OCI-LY7 (cell line): ENCODE results near the gene SLC66A2. TPM values are rescaled to one million over a fixed set of nuclear protein-coding genes. Genes with fewer than 3 reads are reported as not detected.

Experiments
- BruUV-seq: library from RNA; stranded (reverse); fragments of 400-500 nt; replicated peaks from 2 replicates; lab custom pipeline; 2021; lab: Mats Ljungman, UMichigan
- CTCF ChIA-PET: fragments of 300-600 bp; sonication (Branson Sonifier 250); formaldehyde crosslinking; loops from one replicate; lab custom pipeline; 2022; ENCODE audit warnings: antibody characterized with exemption; ENCODE audit not compliant: unreplicated experiment; lab: Charles Lee
- POLR2A ChIA-PET: fragments of 300-600 bp; sonication (Branson Sonifier 250); formaldehyde crosslinking; loops from one replicate; lab custom pipeline; 2022; ENCODE audit warnings: antibody characterized with exemption; lab: Charles Lee
- DNase-seq: peaks from one replicate; pipeline ENCODE4 v3.0.0-alpha.2; 2015; ENCODE audit warnings: low spot score
- H2AFZ ChIP-seq: fragments of 200-600 bp; sonication (generic), shearing (Covaris generic); 2 replicates; pipeline ENCODE4 v1.6.1; 2014; ENCODE audit warnings: mild to moderate bottlenecking, antibody characterized with exemption, low read length, moderate library complexity
- H3K27ac ChIP-seq: fragments of 200-600 bp; sonication (generic); 2 replicates; pipeline ENCODE4 v1.5.1; 2014; ENCODE audit warnings: mixed run types, low read depth, mild to moderate bottlenecking, moderate library complexity, low read length, inconsistent platforms; ENCODE audit not compliant: poor library complexity, severe bottlenecking
- H3K36me3 ChIP-seq: fragments of 200-600 bp; sonication (generic); 2 replicates; pipeline ENCODE4 v1.6.1; 2014; ENCODE audit warnings: mild to moderate bottlenecking, antibody characterized with exemption, low read length, moderate library complexity, mixed read lengths; ENCODE audit not compliant: insufficient read depth
- H3K4me1 ChIP-seq: fragments of 200-600 bp; sonication (generic); 2 replicates; pipeline ENCODE4 v1.5.1; 2014; ENCODE audit warnings: mild to moderate bottlenecking, low read length; ENCODE audit not compliant: insufficient read depth, poor library complexity, severe bottlenecking
- H3K4me2 ChIP-seq: fragments of 200-600 bp; sonication (generic); 2 replicates; pipeline ENCODE4 v1.6.1; 2014; ENCODE audit warnings: mild to moderate bottlenecking, low read length
- H3K4me3 ChIP-seq: fragments of 200-600 bp; sonication (generic); 2 replicates; pipeline ENCODE4 v1.5.1; 2014; ENCODE audit warnings: mild to moderate bottlenecking, low read depth, low read length; ENCODE audit not compliant: poor library complexity, severe bottlenecking
- H3K79me2 ChIP-seq: fragments of 200-600 bp; sonication (generic); 2 replicates; pipeline ENCODE4 v1.6.1; 2016; ENCODE audit warnings: low read depth, mild to moderate bottlenecking, low read length, moderate library complexity, mixed read lengths; ENCODE audit not compliant: insufficient read depth
- H3K9me2 ChIP-seq: fragments of 200-600 bp; sonication (generic); 2 replicates; pipeline ENCODE4 v1.6.1; 2016; ENCODE audit warnings: mild to moderate bottlenecking, low read length, mixed read lengths; ENCODE audit not compliant: insufficient read depth
- H3K9me3 ChIP-seq: fragments of 200-600 bp; sonication (generic); 2 replicates; pipeline ENCODE4 v1.6.1; 2014; ENCODE audit warnings: mild to moderate bottlenecking, mixed run types, low read length, mixed read lengths
- H4K20me1 ChIP-seq: fragments of 200-600 bp; sonication (generic); 2 replicates; pipeline ENCODE4 v1.6.1; 2014; ENCODE audit warnings: mild to moderate bottlenecking, antibody characterized with exemption, low read length, moderate library complexity, mixed read lengths; ENCODE audit not compliant: insufficient read depth
- CTCF ChIP-seq: fragments of 200-600 bp; sonication (generic); conservative IDR thresholded peaks from 2 replicates; pipeline ENCODE4 v1.5.1; 2014; ENCODE audit warnings: mild to moderate bottlenecking, antibody characterized with exemption, low read length, moderate library complexity, mixed read lengths
- EZH2phosphoT487 ChIP-seq: fragments of 200-600 bp; sonication (generic); IDR thresholded peaks from 2 replicates; pipeline ENCODE4 v1.6.1; 2018; ENCODE audit warnings: low read depth, borderline replicate concordance, mild to moderate bottlenecking, mixed run types, antibody characterized with exemption, low read length, moderate library complexity, mixed read lengths
- intact Hi-C: fragments of 100-400 bp; cut with micrococcal nuclease; formaldehyde crosslinking; loops from one replicate; pipeline ENCODE4 v1.10.0; 2022; ENCODE audit not compliant: unreplicated experiment
- total RNA-seq, 2 experiments: library from RNA; depleted of rRNA in 1 of 2; stranded (reverse); fragments of >200 nt in 1 of 2; shearing (Covaris generic) in 1 of 2; gene quantifications; 2 replicates each; pipeline ENCODE4 v1.2.3, GENCODE V29; 2014 to 2022

SLC66A2 gene
- total RNA-seq, 2 experiments from 2014 or later: 14.5 to 17.9 TPM

DNA sequence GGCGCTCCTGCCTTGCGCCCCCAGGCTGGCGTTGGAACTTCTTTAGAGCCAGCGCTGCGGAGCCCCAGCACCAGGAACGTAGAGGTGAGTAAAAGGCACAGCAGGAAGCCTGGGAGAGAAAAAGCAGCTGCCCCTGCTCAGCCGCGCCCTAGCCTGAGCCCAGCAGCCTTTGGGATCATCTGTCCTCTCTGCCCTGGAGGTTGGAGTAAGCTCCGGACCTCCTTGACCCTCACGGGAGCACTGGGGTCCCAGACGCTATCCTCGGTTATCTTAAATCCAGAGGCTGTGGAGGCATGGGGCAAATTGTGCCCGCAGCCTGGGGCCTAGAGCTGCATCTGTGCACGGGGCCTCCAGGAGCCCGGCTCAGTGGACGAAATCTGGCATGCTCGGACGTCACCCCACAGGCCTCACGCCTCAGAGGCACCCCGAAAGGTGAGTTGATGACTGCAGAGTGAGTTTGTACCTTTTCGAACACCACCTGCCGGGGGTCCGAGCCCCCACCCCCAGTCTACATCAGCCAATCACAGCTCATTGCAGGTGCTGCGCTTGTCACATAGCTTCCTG lies 1.6 kb upstream of the SLC66A2 start:
- intact Hi-C loops: no loop called here
- no peak overlapping the region for H2AFZ ChIP-seq
- no peak overlapping the region for H3K4me2 ChIP-seq
- H3K27ac ChIP-seq: no peak overlapping the region
- peaks cover 5% of the 10 kb centered on the region; the same call in 1 of the 2 replicates for H4K20me1 ChIP-seq
- H3K9me2 ChIP-seq: no peaks in the 10 kb centered on the region
- no peak overlapping the region for H3K4me3 ChIP-seq
- POLR2A ChIA-PET: no interaction called here
- CTCF ChIA-PET: no interaction called here
- no peaks in the 10 kb centered on the region for H3K9me3 ChIP-seq
- no peaks in the 10 kb centered on the region for H3K36me3 ChIP-seq
- no peak for DNase-seq
- no TSS peak for BruUV-seq
- H3K79me2 ChIP-seq: no peaks in the 10 kb centered on the region
- no peak for TF ChIP-seq CTCF
- no peak for TF ChIP-seq EZH2phosphoT487
- peaks cover 20% of the 10 kb centered on the region for H3K4me1 ChIP-seq

DNA sequence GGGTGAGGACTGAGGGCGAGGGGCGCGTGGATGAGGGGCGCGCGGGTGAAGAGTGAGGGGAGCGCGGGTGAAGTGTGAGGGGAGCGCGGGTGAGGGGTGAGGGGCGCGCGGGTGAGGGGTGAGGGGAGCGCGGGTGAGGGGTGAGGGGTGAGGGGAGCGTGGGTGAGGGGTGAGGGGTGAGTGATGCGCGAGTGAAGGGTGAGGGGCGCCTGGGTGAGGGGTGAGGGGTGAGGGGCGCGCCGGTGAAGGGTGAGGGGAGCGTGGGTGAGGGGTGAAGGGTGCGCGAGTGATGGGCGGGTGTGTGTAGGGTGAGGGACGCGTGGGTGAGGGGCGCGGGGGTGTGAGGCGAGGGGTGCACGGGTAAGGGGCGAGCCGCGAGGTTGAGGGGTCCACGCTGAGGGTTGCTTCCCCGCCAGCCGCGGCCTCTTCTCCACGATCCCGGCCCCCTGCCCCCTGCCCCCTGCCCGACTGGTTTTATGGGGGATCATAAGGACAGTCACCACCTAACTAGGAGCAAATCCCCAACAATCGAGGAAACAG lies 1.1 kb upstream of the SLC66A2 start:
- Histone ChIP-seq H3K79me2 (no peaks in the 10 kb centered on the region), H3K9me2 (no peaks in the 10 kb centered on the region), H3K4me3 (no peak overlapping the region), H3K9me3 (no peaks in the 10 kb centered on the region), H4K20me1 (peaks cover 5% of the 10 kb centered on the region; the same call in 1 of the 2 replicates), H2AFZ (no peak overlapping the region), H3K4me1 (peaks cover 20% of the 10 kb centered on the region), H3K36me3 (no peaks in the 10 kb centered on the region), H3K27ac (no peak overlapping the region), H3K4me2 (peak overlapping the region; percentile 70)
- no peak for DNase-seq
- no TSS peak for BruUV-seq
- POLR2A ChIA-PET: interaction anchor here (0.6 kb wide), 1 partner anchor 432 kb away, joined by 3 read pairs; no protein-coding TSS in a partner anchor
- intact Hi-C loops: no loop called here
- TF ChIP-seq CTCF: no peak
- TF ChIP-seq EZH2phosphoT487: no peak
- CTCF ChIA-PET: no interaction called here
